ENCODE measurements around the gene CYP19A1. TPM values are rescaled to one million over a fixed set of nuclear protein-coding genes. Genes with fewer than 3 reads are reported as not detected.
A peak's percentile ranks its signal among the peaks of the same experiment; 100 is the strongest.
"Not testable (repeated sequence)": the region's sequence is repeated elsewhere in the genome, so short reads cannot be mapped to it uniquely, and the experiment has no call there.

The CYP19A1 gene
- total RNA-seq, 1 donor: not detected

GRCh38 chr15:51263726-51264125, 74.7 kb downstream of the CYP19A1 start:
- H3K4me3 ChIP-seq (ENCODE audit: low read depth, low read length): no peak overlapping the region
- TF ChIP-seq, protein P1, sequence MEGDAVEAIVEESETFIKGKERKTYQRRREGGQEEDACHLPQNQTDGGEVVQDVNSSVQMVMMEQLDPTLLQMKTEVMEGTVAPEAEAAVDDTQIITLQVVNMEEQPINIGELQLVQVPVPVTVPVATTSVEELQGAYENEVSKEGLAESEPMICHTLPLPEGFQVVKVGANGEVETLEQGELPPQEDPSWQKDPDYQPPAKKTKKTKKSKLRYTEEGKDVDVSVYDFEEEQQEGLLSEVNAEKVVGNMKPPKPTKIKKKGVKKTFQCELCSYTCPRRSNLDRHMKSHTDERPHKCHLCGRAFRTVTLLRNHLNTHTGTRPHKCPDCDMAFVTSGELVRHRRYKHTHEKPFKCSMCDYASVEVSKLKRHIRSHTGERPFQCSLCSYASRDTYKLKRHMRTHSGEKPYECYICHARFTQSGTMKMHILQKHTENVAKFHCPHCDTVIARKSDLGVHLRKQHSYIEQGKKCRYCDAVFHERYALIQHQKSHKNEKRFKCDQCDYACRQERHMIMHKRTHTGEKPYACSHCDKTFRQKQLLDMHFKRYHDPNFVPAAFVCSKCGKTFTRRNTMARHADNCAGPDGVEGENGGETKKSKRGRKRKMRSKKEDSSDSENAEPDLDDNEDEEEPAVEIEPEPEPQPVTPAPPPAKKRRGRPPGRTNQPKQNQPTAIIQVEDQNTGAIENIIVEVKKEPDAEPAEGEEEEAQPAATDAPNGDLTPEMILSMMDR (IDR thresholded peaks at IDR 0.05; ENCODE audit: insufficient read depth, low read depth, low read length): no peak
- no peak for DNase-seq (ENCODE audit: low read depth)

DNA sequence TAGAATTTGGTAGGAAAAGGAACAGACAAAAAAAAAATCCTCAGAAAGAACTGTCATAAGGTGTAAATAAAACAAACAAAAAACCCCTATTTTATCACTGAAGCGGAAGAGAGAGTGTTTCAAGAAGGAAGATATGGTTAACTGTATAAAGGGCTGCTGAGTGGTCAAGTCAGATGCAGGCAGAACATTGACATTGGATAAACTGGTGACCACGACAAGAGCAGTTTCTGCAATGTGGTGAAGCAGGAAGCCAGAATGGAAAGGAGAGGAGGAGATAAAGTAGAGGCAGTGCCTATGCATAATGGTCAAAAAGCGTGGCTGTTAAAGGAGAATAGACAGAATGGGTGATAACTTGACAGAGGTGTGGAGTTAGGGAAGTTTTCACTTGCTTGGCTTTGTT, 75.3 kb downstream of the CYP19A1 start:
- DNase-seq (ENCODE audit: low read depth): no peak
- TF ChIP-seq, protein P1 (IDR thresholded peaks at IDR 0.05; ENCODE audit: insufficient read depth, low read depth, low read length): no peak
- H3K4me3 ChIP-seq (ENCODE audit: low read depth, low read length): no peak overlapping the region

GRCh38 chr15:51262463-51262862, 75.9 kb downstream of the CYP19A1 start:
- H3K4me3 ChIP-seq (ENCODE audit: low read depth, low read length): no peak overlapping the region
- DNase-seq (ENCODE audit: low read depth): no peak
- TF ChIP-seq, protein P1 (IDR thresholded peaks at IDR 0.05; ENCODE audit: insufficient read depth, low read depth, low read length): no peak

- not testable (repeated sequence) for H3K4me3 ChIP-seq (ENCODE audit: low read depth, low read length); DNase-seq (ENCODE audit: low read depth)
These were observed 77.3 kb downstream of the CYP19A1 start for GRCh38 chr15:51261113-51261512.

DNA sequence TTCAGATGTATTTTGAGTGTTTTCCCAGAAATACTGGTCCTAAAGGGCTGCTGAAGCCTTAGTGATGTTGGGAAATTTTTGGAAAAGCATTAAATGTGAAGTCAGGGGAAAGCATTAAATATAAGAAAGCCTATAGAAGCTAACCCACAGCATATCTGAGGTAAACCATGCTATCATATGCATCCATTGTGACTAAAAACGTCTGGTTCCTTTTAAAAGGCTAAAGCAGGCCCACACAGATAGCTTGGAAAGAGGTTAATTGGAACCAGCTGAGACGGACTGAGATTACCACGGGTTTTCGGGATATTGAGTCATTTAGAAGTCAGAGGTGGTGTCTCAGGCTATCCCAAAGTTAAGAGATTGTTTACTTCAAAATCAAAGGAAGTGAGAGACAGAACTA, 78.2 kb downstream of the CYP19A1 start:
- TF ChIP-seq, protein P1 (IDR thresholded peaks at IDR 0.05; ENCODE audit: insufficient read depth, low read depth, low read length): no peak
- peak; percentile 77 for DNase-seq (ENCODE audit: low read depth)
- no peak overlapping the region for H3K4me3 ChIP-seq (ENCODE audit: low read depth, low read length)

DNA sequence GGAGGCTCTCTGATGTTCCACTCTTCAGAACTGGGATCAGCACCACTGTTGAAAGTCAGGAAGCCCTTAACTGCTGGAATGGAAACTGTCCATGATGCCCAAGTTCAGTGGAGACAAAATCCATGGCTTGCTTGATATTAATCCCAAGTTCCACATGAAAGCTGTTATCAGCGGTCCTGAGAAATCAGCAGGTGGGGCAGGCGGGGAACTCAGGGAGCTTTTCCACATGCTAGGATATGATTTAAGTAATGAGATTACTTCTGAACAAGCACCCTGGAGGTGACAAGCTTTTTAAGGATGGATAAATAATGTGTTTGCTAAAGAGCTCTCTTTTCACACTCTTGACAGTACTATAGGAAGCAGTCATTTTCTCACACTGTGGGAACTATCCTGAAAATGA, 82.9 kb downstream of the CYP19A1 start:
- H3K4me3 ChIP-seq (ENCODE audit: low read depth, low read length): no peak overlapping the region
- TF ChIP-seq, protein P1 (IDR thresholded peaks at IDR 0.05; ENCODE audit: insufficient read depth, low read depth, low read length): no peak

DNA sequence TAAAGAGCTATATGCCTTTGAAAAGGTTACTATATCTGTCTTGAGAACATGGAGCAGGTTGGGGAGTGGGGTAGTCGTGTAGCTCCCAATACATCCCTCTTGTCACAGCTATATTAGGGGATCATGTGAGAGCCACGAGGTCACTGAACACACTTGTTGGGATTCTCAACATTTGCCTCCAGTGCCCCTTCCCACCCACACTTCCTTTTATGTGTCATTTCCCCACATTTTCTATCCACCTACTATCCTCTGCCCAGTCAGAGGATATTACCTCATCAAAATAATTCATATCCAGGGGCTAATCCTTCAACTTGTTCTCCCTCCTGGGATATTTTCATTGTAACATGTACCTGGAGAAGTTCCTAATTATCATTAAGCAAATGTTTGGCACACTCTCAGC, 85.0 kb downstream of the CYP19A1 start:
- no peak overlapping the region for H3K4me3 ChIP-seq (ENCODE audit: low read depth, low read length)
- DNase-seq (ENCODE audit: low read depth): no peak
- TF ChIP-seq, protein P1 (IDR thresholded peaks at IDR 0.05; ENCODE audit: insufficient read depth, low read depth, low read length): no peak

More for the DNA sequence above, 82.9 kb downstream of the CYP19A1 start:
- DNase-seq (ENCODE audit: low read depth): no peak

All from fibroblast of villous mesenchyme (primary cell).